C1 segment of cervical spinal cord (tissue), 14 donors: Measurements from ENCODE around the gene PRRX2.

ENCODE experiments used
- DNase-seq, 14 donors: peaks; one replicate each; lab custom pipeline; 2025; lab: John Stamatoyannopoulos, UW

The PRRX2 gene

GRCh38 chr9:129665389-129665775 is at the start of gene PRRX2:
PRRX2 (plus strand) TSS chr9:129665647; CDS start chr9:129665868, 221 bp downstream.
- no peak for DNase-seq

GRCh38 chr9:129617167-129617566 is 48.3 kb upstream of the PRRX2 start:
- DNase-seq: no peak

GRCh38 chr9:129619787-129620668 is 45.4 kb upstream of the PRRX2 start:
- peak in 1 of 14 donors; percentile 27 for DNase-seq

GRCh38 chr9:129620669-129621295 is 44.7 kb upstream of the PRRX2 start, which contains the start of gene C9orf50:
C9orf50 (minus strand) TSS chr9:129621101; CDS start chr9:129620574, 527 bp downstream.
- no peak for DNase-seq

- DNase-seq: no peak
Measured at GRCh38 chr9:129623331-129623730, 42.1 kb upstream of the PRRX2 start.

GRCh38 chr9:129624168-129624759 is 41.2 kb upstream of the PRRX2 start:
- peak in 2 of 14 donors; percentile 35 to 44 for DNase-seq

- DNase-seq: peak in 1 of 14 donors; percentile 11
Measured at GRCh38 chr9:129624947-129625346, 40.5 kb upstream of the PRRX2 start.

GRCh38 chr9:129626079-129626624 is 39.3 kb upstream of the PRRX2 start, which contains the start of gene NTMT1:
NTMT1 (plus strand) TSS chr9:129626163; CDS start chr9:129632704, 6,541 bp downstream.
- DNase-seq: peak; percentile 45 to 93 (median 85)

- peak in 1 of 14 donors; percentile 55 for DNase-seq
Measured at GRCh38 chr9:129626625-129627284, 38.7 kb upstream of the PRRX2 start.

GRCh38 chr9:129627556-129628440 is 37.6 kb upstream of the PRRX2 start:
- DNase-seq: peak in 1 of 14 donors; percentile 17

GRCh38 chr9:129628709-129629108 is 36.7 kb upstream of the PRRX2 start:
- no peak for DNase-seq

GRCh38 chr9:129629251-129629820 is 36.1 kb upstream of the PRRX2 start:
- DNase-seq: no peak

GRCh38 chr9:129630967-129631673 is 34.3 kb upstream of the PRRX2 start:
- DNase-seq: peak in 9 of 14 donors; percentile 25 to 74 (median 64)

GRCh38 chr9:129631674-129632129 is 33.7 kb upstream of the PRRX2 start:
- peak in 2 of 14 donors; percentile 63 to 71 for DNase-seq

GRCh38 chr9:129632460-129632859 is 33.0 kb upstream of the PRRX2 start:
- DNase-seq: peak in 1 of 14 donors; percentile 29

GRCh38 chr9:129633207-129633606 is 32.2 kb upstream of the PRRX2 start:
- no peak for DNase-seq

- DNase-seq: no peak
Measured at GRCh38 chr9:129633848-129634247, 31.6 kb upstream of the PRRX2 start.

GRCh38 chr9:129635099-129636065 is 30.1 kb upstream of the PRRX2 start:
- DNase-seq: no peak
